ENCODE measurements around the gene NBAS.

Gene NBAS

DNA sequence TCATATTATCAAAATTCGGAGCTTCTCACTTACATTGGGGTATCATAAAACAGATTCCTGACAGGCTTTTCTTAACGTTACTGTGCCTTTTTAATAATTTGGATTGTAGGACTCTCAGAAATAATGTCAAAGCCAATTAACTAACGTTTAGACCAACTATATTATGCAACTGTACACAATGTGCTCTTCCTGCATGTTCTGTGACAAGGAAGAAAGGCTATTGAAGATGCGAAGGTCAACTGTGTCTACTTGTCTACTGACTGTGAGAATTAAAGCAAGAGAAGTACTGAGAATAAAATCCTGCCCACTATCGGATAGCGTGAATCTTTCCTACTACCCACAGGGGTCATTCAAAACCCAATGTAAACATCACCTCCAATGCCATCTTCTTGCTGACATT is 393.0 kb downstream of the NBAS start:
- DNase-seq (ENCODE audit: low spot score): no peak

DNA sequence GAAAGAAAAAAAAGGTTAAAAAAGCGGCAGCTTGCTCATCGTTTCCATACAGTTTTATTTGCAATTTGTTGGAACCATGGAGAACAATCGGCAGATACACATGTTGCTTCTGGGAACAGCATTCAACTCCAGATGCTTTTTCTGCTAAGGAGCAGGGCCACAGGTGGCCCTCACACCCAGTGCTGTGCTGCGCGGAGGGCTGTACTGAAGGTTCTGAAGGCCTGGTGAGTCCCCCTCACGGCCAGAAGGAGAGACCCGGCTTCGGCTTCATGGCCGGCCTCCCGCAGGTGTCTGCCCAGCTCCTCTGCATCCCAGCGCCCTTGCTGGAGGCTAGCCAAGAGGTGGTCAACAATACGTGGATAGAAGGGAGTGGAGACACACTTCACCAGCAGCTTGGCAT is 394.3 kb downstream of the NBAS start:
- no peak for DNase-seq (ENCODE audit: low spot score)

DNA sequence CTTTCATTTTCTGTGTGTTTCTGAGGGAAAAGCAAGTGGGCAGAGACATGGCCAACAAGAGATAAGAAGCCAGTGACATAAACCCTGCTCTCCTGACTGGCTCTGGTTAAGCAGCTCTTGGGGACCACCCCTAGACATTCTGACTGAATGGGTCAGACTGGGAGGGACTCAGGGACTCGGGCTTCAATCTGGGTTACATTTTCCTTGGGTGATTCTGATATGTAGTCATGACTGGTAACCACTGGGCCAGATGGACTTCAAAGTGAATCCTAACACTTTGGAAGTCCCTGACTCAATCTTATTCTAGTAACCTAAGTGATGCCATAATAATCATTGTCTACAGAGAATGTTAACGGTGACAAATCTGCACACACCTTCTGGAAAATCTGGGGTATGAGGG is 397.8 kb downstream of the NBAS start:
- no peak for DNase-seq (ENCODE audit: low spot score)

DNA sequence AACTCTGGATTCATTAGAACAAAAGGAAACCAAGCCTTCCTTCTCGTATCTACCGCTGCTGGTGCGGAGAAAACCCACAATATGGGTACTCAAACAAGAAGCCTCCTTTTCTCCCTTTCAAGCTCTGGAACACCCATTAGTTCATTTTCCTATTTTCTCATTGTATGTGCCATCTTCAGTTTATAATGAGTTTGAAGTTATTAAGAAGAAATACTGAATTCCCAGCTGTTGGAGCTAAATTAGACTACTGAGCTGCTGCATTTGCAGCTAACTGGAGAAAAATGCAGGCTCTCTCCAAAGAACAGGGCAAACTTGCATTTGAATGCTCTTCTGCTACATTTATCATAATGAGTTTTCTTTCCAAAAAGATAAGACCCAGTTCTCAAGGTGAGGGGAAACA is 398.5 kb downstream of the NBAS start:
- no peak for DNase-seq (ENCODE audit: low spot score)

DNA sequence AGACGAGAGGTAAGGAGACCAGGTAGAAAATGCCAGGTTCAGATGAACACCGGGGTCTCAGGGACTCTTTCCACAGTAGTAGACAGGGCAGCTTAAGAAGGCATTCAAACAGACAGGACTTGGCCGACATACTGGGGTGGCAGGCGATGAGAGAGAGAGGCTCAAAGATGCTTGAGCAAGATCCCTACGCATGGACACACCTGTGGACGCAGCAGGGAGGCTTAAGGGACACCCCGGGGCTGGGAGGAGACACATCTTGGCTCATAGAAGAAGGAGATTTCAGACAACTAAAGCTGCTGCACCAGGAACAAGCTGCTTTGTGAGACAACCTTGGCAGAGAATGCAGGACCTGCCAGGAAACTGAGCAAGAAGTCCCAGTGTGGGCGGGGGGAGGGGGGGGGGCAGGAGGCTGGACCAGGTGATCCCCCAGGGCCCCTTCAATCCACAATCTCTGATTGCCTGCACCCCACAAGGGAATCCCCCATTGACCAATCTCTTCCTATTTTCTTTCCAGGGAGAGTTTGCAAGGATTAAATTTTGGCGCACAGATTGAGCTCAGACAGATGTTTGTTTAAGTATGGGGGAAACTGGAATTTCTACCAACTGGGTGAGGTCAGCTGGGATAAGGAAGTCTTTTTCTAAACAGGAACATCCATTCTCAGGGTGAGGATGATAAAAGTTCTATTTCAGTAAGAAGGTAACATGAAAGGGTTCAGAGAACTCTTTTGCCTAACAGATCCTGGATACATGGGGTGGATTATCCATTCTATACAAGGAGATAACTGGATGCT is 400.7 kb downstream of the NBAS start:
- no peak for DNase-seq (ENCODE audit: low spot score)

DNA sequence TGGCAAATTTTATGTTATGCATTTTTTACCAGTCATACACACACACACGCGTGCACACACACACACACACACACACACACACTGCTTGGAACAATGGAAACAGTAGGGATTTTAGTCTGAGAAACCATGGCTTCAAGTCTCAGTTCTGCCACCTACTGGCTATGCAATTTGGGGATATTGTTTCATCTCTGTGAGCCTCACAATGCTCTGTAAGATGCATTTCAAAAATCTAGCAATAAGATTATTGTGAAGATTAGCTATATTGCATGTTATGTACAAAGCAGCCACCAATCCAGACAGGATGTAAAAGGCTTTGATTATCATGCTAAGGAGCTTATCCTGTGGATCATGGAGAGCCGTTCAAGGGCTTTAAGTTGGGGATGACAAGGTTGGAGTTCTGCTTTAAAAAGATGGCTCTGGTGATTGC is 401.4 kb downstream of the NBAS start:
- DNase-seq (ENCODE audit: low spot score): no peak

DNA sequence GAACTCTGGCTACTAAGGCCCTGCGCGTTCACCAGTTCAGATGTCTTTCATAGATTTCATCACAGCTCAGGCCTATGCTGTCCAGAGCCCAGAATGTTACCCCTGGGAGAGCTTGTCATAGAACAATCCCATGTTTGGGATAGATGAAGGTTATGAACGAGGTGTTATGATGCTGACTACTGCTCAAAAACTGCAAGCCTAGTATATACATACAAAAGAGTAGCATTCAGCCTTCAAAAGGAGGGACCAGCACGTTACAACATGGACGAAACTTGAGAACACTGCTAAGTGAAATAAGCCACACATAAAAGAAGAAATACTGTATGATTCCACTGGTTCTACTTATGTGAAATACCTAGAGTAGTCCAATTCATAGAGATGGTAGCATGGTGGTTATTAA is 401.9 kb downstream of the NBAS start:
- no peak for DNase-seq (ENCODE audit: low spot score)

DNA sequence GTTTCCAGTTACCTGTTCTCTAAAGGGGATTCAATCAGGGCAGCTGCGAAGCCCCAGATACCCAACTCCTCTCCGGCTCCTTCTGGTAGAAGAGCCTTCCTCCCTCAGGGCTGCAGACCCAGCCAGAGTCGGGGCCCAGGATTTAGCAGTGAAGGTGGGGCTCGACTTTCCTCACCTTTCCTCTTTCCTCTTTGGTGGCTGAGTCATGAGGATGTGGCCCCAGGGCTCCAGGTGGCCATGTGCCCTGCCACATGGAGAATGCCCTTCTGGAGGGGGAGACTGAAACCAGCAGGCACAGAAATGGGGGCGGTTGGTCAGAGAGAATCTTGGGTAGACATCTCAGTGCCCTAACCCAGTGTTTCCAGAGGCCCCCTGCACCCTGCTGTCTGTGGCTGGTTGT is 402.6 kb downstream of the NBAS start:
- no peak for DNase-seq (ENCODE audit: low spot score)

DNA sequence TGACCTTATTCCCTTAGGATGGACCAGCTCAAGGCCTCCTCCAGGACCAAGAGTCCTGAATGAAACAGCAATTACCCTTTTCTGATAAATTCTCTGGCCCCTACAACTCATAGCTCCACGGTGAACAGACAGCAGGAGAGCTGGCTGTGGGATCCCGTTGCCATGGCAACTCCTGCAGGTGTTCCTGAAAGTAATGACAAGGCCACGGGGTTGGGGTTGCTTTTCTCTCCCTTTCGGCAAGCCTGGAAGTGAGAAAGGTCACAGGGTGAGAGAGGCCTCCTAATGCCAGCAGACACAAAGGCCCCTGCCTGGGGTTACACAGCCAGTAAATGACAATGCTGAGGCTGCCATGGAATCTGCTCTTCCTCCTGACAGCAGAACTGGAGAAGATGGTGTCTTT is 403.0 kb downstream of the NBAS start:
- DNase-seq (ENCODE audit: low spot score): no peak

DNA sequence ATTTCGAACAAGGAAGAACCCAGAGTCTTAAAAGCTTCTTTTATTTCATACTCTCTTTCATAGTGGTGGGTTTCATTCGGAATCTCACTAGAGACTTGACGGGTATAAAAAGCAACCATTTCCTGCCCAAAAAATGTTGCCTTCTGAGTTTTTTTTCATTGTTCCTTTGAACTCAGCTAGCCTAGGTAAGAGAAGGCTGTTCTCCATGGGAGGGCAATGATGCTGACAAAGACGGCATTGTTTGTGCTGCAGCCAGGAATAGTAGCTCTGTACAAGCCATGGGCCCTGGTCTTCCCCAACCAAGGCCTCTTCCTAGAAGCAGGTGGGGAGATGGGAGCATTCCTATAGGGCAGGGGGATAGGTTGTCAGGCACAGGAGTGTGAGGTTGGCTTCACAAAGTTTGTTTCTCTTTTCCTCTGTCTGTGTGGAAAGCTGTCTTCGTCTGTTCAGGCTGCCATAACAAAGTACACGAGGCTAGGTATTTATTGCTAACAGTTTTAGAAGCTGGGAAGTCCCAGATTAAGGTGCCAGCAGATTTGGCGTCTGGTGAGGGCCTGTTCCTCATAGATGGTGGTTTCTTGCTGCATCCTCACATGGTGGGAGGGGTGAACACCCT is 405.1 kb downstream of the NBAS start:
- DNase-seq (ENCODE audit: low spot score): no peak

DNA sequence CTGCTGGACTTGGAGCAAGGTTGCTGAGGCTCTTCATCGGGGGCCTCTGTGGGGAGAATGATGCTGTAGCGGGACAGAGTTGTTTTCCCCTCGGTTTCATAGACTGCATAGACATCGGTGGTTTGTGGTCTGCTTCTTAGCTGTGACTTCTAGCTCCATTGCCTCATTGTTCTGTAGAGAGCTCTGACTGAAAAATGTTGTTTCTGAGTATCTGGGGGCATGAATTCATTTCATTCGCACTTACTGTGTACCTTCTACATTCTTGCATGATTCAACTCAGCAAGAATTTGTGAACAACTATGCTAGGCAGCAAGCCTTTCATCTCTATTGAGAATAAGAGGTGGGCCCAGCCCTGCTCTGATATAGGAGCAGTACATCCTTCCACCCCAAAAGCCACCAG is 406.8 kb downstream of the NBAS start:
- no peak for DNase-seq (ENCODE audit: low spot score)

DNA sequence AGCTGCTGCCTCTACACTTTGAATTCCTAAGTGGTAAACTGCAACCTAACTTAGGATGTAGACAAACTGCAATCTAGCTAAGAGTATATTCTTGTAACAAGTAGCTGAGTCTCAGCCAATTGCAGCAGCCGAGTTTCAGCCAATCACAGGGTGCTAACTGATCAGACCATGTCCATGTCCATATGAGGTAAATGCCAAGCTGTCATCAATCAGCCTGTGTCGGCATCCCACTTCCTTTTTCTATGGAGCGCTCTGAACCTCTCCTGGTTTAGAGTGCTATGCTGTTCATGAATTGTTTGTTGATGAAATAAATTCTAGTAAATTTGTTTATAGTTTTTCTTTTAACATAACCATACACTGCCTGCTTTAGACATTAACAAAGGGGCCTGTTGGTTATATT is 408.8 kb downstream of the NBAS start:
- DNase-seq (ENCODE audit: low spot score): no peak

DNA sequence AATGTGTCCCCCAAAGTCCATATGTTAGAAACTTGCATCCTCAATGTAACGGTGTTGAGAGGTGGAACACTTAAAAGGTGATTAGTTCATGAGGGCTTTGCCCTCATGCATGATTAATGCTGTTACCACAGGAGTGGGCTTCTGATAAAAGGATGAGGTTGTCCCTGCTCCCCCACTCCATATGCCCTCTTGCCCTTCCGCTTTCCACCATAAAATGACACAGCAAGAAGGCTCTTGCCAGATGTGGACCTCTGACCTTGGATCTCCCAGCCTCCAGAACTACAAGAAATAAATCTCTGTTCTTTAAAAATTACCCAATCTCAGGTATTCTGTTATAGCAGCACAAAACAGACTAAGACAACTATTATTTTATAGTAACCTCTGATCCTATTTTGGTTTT is 412.1 kb downstream of the NBAS start:
- DNase-seq (ENCODE audit: low spot score): no peak

DNA sequence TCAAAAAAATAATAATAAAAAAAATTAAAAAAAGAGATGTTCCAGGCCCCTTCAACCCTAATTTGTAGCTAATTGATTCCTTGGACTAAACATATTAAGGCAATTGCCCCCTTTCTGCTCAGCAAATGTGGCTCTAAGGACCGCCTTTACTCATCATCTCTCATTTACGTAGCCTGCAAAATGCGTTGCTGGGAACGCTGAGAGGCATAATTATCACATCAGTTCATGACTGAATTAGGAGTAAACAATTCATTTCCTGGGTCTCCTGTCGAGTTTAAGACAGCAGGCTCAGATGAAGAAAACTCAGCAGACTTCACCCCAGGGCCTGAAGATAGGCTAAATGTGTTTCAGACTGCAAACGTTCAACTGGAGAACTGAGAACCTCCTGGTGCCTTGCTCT is 413.5 kb downstream of the NBAS start:
- DNase-seq (ENCODE audit: low spot score): no peak

DNA sequence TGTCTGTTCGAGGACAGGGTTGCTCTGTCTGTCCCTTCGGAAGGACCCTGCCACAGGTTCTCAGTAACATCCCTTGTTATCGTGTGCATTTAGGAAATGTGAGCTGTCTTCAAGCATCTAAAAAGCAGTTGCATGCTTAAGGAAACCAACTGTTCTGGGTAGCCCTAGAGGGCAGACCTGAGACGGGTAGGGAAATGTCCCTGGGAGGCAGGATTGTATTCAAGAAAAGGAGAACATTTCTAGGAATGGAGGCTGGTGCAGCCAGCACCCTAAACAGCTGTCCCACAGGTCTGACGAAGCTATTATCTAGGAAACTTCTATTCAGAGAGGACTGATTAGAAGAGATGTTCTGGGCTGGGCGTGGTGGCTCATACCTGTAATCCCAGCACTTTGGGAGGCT is 414.2 kb downstream of the NBAS start:
- no peak for DNase-seq (ENCODE audit: low spot score)

DNA sequence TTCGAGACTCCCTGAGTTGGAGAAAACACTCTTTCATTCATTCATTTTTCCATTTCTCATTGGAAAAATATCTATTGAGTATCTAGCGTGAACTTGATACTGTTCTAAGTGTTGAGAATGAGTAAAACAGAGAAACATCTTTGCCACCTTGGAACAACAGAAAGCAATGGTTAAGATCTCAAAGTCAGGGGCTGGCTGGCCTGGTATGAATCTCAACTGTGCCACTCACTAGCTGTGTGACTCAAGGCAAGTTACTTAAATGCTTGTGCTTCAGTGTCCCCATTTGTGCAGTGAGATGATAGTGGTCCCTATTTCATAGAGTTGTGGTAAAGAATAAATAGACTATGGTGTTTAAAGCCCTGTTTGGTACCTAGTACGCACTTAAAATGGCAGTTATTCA is 415.2 kb downstream of the NBAS start:
- no peak for DNase-seq (ENCODE audit: low spot score)

DNA sequence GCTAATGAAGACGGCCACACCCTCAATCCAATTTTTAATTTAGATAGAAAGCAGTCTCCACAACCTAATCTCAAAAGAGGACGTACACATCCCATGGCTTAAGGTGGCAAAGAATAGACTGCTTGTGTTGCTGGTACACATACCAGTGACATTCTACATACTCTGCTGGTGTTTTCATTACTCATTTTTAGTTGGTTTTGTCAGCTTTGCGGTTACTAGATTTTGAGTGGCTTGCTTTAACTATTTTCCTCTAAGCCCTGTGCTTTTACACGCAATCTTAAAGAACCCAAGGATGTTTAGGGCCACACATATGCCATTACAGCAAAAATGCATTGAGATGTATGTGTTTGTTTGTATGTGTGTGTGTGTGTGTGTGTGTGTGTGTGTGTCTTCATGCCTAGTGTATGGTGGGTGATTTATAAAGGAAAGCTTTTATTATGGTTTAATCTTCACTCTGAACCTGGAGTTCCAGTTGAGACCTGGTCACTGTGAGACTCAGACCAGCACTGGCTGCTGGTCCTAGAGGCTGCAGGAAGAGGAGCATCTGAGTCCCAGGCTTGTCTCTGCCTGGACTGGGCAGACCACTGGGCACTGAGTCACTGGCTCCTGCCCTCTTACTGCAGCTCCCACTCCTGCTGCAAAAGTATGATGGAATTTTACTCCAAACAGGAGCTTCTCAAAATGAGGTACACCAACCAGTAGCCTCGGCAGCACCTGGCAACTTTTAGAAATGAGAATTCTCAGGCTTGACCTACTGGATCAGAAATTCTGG is 415.9 kb downstream of the NBAS start:
- DNase-seq (ENCODE audit: low spot score): no peak

DNA sequence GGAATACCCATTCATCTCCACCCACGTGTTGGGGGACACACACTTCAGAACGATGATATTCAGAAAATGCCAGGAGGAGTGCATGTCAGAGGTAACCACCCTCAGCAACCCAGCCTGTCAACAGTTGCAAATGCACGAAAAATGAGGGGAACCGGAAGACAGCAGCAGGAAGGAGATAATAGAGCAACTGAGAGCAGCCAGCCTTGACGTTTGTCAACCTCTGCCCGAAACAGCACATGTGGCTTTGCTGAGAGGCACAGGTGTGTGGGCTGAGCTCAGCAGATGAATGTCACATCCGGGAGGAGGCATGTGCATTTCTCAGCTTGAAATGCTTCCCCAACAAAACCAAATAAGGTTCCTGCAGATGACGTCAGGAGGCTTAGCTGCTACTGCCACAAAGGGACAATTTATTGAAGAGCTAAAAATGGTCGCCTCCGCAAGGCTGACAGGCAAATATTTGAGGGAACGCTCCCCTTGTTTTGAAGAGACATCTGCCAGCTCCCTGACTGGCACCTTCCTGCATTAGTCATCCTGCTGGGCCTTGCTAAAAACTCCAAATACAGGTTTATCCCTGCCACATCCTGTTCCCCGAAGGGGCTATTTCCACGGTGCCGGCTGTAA is 419.0 kb downstream of the NBAS start:
- peak; percentile 42 for DNase-seq (ENCODE audit: low spot score)

DNA sequence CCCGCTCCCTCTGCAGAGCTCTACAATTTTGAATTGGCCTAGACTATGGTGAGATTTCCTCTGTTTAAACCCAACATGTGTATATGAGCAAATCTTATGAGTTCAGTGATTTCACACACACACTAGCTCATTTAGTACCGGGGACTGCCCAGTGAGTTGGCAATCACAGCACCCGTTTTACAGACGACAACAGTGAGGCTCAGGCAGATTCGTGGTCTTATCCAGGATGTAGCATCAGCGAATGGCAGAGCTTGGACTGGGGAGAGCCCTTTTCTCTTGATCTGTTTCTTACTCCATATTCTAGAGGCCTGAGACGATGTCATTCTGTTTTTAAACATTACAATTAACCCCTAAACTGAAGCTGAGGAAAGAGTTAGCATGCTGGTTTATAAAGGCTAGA is 419.9 kb downstream of the NBAS start:
- no peak for DNase-seq (ENCODE audit: low spot score)

DNA sequence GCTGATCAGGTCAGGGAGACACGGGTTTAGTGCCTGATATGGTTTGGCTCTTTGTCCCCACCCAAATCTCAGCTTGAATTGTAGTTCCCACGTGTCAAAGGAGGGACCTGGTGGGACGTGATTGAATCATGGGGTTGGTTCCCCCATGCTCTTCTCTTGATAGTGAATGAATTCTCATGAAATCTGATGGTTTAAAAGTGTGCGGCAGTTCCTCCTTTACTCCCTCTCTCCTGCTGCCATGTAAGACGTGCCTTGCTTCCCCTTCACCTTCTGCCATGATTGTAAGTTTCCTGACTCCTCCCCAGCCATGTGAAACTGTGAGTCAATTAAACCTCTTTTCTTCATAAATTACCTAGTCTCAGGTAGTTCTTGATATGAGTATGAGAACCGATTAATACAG is 424.5 kb downstream of the NBAS start:
- no peak for DNase-seq (ENCODE audit: low spot score)

DNA sequence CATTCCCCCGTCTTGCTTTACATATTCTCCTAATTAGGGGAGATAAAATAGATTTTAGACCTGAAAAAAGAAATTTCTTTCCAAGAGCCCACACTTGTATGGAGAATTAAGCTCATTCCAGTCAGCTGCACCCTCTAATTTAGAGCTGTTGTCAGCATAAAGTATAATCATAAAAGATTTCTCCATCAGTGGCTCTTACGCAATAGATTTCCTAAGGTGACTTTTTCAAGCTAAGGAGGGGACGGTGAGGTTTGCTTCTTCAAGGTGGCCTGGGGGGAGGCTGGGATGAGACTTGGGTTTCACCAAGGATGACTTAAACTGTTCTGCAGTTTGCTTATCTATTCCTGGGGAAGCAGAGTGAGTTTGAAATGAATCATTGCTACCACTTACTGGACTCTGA is 426.2 kb downstream of the NBAS start:
- no peak for DNase-seq (ENCODE audit: low spot score)

DNA sequence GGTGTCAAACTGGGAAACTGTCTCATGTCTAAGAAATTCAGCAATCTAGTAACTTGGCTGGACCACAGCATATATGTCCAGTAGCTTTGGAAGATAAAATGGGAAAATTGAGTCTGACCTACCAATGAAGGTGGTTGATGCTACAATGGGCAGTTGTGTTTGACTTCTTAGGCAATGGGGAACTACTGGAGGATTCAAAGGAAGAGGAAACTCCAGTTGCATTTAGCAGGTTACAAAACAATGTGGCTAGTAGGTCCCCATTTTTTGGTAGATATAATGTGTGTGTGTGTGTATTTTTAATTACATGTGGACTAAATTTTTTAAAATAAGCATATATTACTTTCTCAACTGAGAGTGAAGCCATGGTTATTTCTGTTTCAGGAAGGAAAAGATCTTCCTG is 427.7 kb downstream of the NBAS start:
- no peak for DNase-seq (ENCODE audit: low spot score)

DNA sequence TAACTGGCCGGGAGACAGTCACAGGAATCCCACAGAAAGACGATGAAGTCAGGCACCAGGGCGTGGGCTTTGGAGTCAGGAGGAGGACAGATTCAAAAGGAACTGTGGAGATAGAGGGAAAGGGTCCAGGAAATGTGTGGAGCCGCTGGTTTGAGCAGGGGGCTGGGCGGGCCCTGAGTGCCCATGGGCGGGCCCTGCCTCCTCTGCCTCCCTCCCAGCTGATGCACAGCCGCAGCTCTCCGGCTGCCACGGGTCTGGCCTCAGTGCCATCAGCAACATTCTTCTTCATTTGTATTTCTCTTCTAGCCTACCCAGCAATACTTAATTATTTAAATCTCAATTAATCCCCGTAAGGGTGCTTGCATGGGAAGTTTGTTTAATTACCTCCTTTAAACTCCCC is 432.3 kb downstream of the NBAS start:
- DNase-seq (ENCODE audit: low spot score): no peak
